Osteoblast (primary cell): Measurements from ENCODE around the gene RTTN. TPM values are rescaled to one million over a fixed set of nuclear protein-coding genes. Genes with fewer than 3 reads are reported as not detected.

Source experiments
- DNase-seq: peaks from one replicate; pipeline ENCODE4 v3.0.0; 2011; ENCODE audit warnings: low spot score, mixed read lengths; ENCODE audit not compliant: insufficient read length; ENCODE audit errors: missing footprints
- H2AFZ ChIP-seq: 2 replicates; pipeline ENCODE4 v1.6.0; 2011; ENCODE audit warnings: mild to moderate bottlenecking, low read length
- H3K27ac ChIP-seq: 2 replicates; pipeline ENCODE4 v1.5.1; 2011; ENCODE audit warnings: mild to moderate bottlenecking, low read depth, low read length, moderate library complexity
- H3K27me3 ChIP-seq: 2 replicates; pipeline ENCODE4 v1.6.0; 2012; ENCODE audit warnings: mild to moderate bottlenecking, control low read depth, inconsistent platforms, low read length, moderate library complexity; ENCODE audit not compliant: insufficient read depth
- H3K36me3 ChIP-seq: 2 replicates; pipeline ENCODE4 v1.5.1; 2011; ENCODE audit warnings: mild to moderate bottlenecking, low read length, control low read depth, moderate library complexity; ENCODE audit not compliant: insufficient read depth
- H3K4me1 ChIP-seq: 2 replicates; pipeline ENCODE4 v1.5.1; 2011; ENCODE audit warnings: mild to moderate bottlenecking, low read length, control low read depth, moderate library complexity; ENCODE audit not compliant: insufficient read depth
- H3K4me2 ChIP-seq: 2 replicates; pipeline ENCODE4 v1.6.0; 2011; ENCODE audit warnings: mild to moderate bottlenecking, low read length; ENCODE audit not compliant: insufficient read depth
- H3K4me3 ChIP-seq: fragments of 200-600 bp; sonication (generic); 3 replicates; pipeline ENCODE4 v1.5.1; 2012; ENCODE audit warnings: mild to moderate bottlenecking, low read length, inconsistent platforms; ENCODE audit not compliant: insufficient read depth
- H3K79me2 ChIP-seq: 2 replicates; pipeline ENCODE4 v1.6.0; 2012; ENCODE audit warnings: mild to moderate bottlenecking, low read length, control low read depth, inconsistent platforms; ENCODE audit not compliant: insufficient read depth
- H3K9me3 ChIP-seq: 2 replicates; pipeline ENCODE4 v1.5.1; 2011; ENCODE audit warnings: low read depth, low read length, control low read depth
- H4K20me1 ChIP-seq: 2 replicates; pipeline ENCODE4 v1.6.0; 2012; ENCODE audit warnings: mild to moderate bottlenecking, low read length, control low read depth; ENCODE audit not compliant: insufficient read depth
- total RNA-seq: library from RNA; depleted of rRNA; stranded (reverse); fragments of >200 nt; gene quantifications from 2 replicates; pipeline ENCODE4 v1.2.3, GENCODE V29; 2012
- TF ChIP-seq, protein P1 (sequence below): IDR thresholded peaks from 2 replicates; pipeline ENCODE4 v1.5.1; 2011; ENCODE audit warnings: mild to moderate bottlenecking, low read depth, low read length, moderate library complexity; ENCODE audit errors: extremely low read depth

RTTN gene
- total RNA-seq, 1 donor, result 11.2 TPM

DNA sequence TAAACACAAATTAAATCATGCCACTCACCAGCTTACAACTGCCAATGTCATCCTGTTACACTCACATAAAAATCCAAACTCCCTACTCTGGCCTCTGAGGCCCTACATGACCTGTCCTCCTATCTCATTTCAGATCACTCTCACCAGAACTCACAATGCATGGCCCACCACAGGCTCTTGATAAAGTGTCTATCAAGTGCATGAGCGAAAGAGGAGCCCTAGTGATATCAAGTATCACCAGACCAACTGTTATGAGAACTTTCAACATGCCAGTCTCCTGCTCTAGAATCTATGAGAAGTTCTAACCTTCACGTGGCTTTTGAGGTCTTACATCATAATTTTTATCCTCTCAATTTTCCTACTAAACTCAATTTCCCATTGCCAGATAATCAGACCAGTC lies 181.4 kb downstream of the RTTN start:
- Histone ChIP-seq H3K27me3 (no peaks in the 10 kb centered on the region), H3K27ac (no peak overlapping the region), H3K4me1 (no peaks in the 10 kb centered on the region), H4K20me1 (no peaks in the 10 kb centered on the region), H3K36me3 (peaks cover 6% of the 10 kb centered on the region), H3K4me3 (no peak overlapping the region), H2AFZ (no peak overlapping the region), H3K79me2 (no peaks in the 10 kb centered on the region), H3K9me3 (no peaks in the 10 kb centered on the region), H3K4me2 (no peak overlapping the region)
- DNase-seq, result no peak
- TF ChIP-seq, protein P1, sequence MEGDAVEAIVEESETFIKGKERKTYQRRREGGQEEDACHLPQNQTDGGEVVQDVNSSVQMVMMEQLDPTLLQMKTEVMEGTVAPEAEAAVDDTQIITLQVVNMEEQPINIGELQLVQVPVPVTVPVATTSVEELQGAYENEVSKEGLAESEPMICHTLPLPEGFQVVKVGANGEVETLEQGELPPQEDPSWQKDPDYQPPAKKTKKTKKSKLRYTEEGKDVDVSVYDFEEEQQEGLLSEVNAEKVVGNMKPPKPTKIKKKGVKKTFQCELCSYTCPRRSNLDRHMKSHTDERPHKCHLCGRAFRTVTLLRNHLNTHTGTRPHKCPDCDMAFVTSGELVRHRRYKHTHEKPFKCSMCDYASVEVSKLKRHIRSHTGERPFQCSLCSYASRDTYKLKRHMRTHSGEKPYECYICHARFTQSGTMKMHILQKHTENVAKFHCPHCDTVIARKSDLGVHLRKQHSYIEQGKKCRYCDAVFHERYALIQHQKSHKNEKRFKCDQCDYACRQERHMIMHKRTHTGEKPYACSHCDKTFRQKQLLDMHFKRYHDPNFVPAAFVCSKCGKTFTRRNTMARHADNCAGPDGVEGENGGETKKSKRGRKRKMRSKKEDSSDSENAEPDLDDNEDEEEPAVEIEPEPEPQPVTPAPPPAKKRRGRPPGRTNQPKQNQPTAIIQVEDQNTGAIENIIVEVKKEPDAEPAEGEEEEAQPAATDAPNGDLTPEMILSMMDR, result no peak

DNA sequence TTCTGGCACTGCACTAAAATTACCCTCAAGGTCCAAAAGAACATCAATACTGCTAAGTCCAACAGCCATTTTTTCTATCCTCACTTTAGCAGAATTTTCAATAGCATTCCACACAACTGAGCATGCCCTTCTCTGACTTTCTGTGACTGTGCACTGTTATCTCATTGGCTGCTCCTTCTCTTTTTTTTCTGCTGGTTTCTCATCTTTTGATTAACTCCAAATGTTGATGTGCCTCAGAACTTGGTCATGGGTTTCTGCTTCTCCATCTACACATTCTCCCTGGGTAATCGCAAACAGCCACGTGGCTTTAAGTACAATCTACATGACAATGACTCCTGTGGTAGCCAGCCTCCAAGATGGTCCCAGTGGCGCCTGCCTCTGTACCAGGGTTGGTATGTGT lies 182.9 kb downstream of the RTTN start:
- Histone ChIP-seq H3K79me2 (no peaks in the 10 kb centered on the region), H4K20me1 (no peaks in the 10 kb centered on the region), H3K27ac (no peak overlapping the region), H3K9me3 (no peaks in the 10 kb centered on the region), H3K36me3 (peaks cover 6% of the 10 kb centered on the region), H3K4me3 (no peak overlapping the region), H2AFZ (no peak overlapping the region), H3K27me3 (no peaks in the 10 kb centered on the region), H3K4me2 (no peak overlapping the region), H3K4me1 (no peaks in the 10 kb centered on the region)
- TF ChIP-seq, protein P1, result no peak
- no peak for DNase-seq

DNA sequence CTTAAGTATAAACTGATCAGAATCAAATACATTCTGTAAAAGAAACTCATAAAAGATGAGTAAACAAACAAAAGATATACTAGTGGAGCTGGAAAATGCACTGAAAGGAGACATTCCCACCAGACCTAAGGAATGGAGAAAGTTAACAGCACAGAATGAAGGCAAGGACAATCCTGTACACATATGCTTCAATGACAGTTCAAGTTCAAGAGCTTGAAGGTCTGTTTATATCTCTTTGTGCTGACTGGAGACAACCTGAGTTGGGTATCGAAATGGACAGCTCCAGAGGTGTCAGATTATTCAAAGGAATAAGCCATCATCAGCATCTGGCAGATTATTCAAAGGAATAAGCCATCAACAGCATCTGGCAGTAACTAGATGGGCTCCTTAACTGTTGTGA lies 184.0 kb downstream of the RTTN start:
- H3K79me2 ChIP-seq, result no peaks in the 10 kb centered on the region
- no peaks in the 10 kb centered on the region for H3K9me3 ChIP-seq
- H3K27me3 ChIP-seq, result no peaks in the 10 kb centered on the region
- H3K27ac ChIP-seq, result no peak overlapping the region
- TF ChIP-seq, protein P1, result no peak
- DNase-seq, result no peak
- H3K4me1 ChIP-seq, result no peaks in the 10 kb centered on the region
- no peaks in the 10 kb centered on the region for H4K20me1 ChIP-seq
- H3K4me2 ChIP-seq, result no peak overlapping the region
- H2AFZ ChIP-seq, result no peak overlapping the region
- H3K4me3 ChIP-seq, result no peak overlapping the region
- H3K36me3 ChIP-seq, result peaks cover 6% of the 10 kb centered on the region

DNA sequence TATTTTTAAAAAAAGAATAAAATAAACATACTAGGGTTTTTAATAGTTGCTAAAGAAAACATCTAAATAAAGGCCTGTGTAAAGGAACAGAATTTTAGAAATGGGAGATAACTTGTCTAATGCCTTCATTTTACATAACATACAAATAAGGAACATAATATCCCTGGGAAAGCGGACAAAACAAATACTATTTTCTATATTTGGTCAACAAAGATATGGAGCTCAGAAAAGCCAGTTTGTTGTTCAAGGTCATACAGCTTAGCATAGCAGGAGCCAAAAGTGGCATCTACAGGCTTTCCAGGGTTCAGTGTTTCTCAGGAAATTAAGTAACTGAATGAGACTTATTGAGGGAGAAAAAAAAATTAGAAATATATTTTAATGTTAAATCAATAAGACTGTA lies 184.4 kb downstream of the RTTN start:
- no peak overlapping the region for H3K4me2 ChIP-seq
- H3K4me3 ChIP-seq, result no peak overlapping the region
- H3K27ac ChIP-seq, result no peak overlapping the region
- H4K20me1 ChIP-seq, result no peaks in the 10 kb centered on the region
- H3K36me3 ChIP-seq, result peaks cover 6% of the 10 kb centered on the region
- H2AFZ ChIP-seq, result no peak overlapping the region
- H3K27me3 ChIP-seq, result no peaks in the 10 kb centered on the region
- H3K4me1 ChIP-seq, result no peaks in the 10 kb centered on the region
- TF ChIP-seq, protein P1, result no peak
- no peaks in the 10 kb centered on the region for H3K79me2 ChIP-seq
- DNase-seq, result no peak
- H3K9me3 ChIP-seq, result no peaks in the 10 kb centered on the region
